VCaP (cell line): Measurements from ENCODE around the gene SCN8A.

Experiments
- H3K27ac ChIP-seq: fragments of 450-650 bp; 2 replicates; pipeline ENCODE4 v1.5.1; 2017
- TF ChIP-seq, protein P1 (sequence below): fragments of 450-650 bp; conservative IDR thresholded peaks from 2 replicates; pipeline ENCODE4 v1.5.1; 2017; ENCODE audit warnings: mild to moderate bottlenecking, moderate library complexity

The SCN8A gene

GRCh38 chr12:51695241-51696010, 104.4 kb downstream of the SCN8A start:
- TF ChIP-seq, protein P1, sequence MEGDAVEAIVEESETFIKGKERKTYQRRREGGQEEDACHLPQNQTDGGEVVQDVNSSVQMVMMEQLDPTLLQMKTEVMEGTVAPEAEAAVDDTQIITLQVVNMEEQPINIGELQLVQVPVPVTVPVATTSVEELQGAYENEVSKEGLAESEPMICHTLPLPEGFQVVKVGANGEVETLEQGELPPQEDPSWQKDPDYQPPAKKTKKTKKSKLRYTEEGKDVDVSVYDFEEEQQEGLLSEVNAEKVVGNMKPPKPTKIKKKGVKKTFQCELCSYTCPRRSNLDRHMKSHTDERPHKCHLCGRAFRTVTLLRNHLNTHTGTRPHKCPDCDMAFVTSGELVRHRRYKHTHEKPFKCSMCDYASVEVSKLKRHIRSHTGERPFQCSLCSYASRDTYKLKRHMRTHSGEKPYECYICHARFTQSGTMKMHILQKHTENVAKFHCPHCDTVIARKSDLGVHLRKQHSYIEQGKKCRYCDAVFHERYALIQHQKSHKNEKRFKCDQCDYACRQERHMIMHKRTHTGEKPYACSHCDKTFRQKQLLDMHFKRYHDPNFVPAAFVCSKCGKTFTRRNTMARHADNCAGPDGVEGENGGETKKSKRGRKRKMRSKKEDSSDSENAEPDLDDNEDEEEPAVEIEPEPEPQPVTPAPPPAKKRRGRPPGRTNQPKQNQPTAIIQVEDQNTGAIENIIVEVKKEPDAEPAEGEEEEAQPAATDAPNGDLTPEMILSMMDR: no peak
- H3K27ac ChIP-seq: no peak overlapping the region

DNA sequence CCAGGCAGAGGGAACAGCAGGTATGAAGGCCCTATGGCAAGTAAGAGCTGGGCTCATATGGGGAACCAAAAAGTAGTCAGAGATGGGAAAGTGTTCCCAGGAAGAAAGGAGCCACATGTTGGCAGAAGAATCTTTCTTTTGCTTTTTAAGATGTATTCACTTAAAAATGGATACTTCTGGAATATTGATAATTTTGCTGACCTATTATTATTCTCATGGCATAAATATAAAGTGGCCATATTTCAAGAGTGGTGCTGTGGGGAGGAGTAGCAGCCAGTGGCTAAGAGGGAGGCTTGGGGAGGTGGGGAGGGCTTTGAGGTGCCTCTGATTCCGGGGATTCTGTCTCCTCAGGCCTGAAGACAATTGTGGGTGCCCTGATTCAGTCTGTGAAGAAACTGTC, 108.2 kb downstream of the SCN8A start:
- TF ChIP-seq, protein P1: no peak
- no peak overlapping the region for H3K27ac ChIP-seq

- TF ChIP-seq, protein P1: no peak
- no peak overlapping the region for H3K27ac ChIP-seq
Observed at GRCh38 chr12:51700887-51701286, 109.9 kb downstream of the SCN8A start.

GRCh38 chr12:51702587-51702986, 111.6 kb downstream of the SCN8A start:
- TF ChIP-seq, protein P1: no peak
- H3K27ac ChIP-seq: no peak overlapping the region

DNA sequence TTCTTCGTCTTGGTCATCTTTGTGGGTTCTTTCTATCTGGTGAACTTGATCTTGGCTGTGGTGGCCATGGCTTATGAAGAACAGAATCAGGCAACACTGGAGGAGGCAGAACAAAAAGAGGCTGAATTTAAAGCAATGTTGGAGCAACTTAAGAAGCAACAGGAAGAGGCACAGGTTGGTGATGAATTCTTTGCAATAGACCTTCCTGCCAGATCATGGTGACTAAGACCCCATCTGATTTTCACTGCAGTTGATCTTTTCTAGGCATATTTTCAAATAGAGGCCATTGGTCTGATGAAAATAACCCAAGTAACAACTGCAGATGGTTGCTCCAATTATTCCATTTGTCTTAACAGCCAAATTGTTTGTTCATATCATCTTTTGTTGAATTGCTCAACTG, 114.4 kb downstream of the SCN8A start:
- TF ChIP-seq, protein P1: no peak
- no peak overlapping the region for H3K27ac ChIP-seq

DNA sequence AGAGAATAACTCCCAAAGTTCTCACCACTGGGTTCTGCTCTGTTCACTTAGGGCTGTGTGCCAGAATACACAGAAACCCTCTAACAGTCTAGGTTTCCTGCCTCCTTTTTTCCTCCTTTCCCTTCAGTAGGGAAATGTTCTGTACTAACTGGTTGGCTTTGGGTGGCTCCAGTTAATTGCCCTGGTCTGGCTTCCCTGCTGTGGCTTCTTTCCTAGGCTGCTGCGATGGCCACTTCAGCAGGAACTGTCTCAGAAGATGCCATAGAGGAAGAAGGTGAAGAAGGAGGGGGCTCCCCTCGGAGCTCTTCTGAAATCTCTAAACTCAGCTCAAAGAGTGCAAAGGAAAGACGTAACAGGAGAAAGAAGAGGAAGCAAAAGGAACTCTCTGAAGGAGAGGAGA, 115.2 kb downstream of the SCN8A start:
- TF ChIP-seq, protein P1: no peak
- no peak overlapping the region for H3K27ac ChIP-seq

- no peak overlapping the region for H3K27ac ChIP-seq
- TF ChIP-seq, protein P1: no peak
Observed at GRCh38 chr12:51714666-51715065, 123.6 kb downstream of the SCN8A start.
